22Rv1 (cell line): Measurements from ENCODE around the gene CMTM6.

Source experiments
- H3K27ac ChIP-seq: fragments of 450-650 bp; 2 replicates; pipeline ENCODE4 v1.5.1; 2017
- CTCF ChIP-seq: fragments of 450-650 bp; IDR thresholded peaks from 2 replicates; pipeline ENCODE4 v1.5.1; 2017; ENCODE audit warnings: mild to moderate bottlenecking
- ZFX ChIP-seq: fragments of 450-650 bp; IDR thresholded peaks from 2 replicates; pipeline ENCODE4 v1.6.1; 2017; ENCODE audit warnings: antibody characterized with exemption, borderline replicate concordance

Gene CMTM6

GRCh38 chr3:32435911-32436815 is 66.5 kb downstream of the CMTM6 start:
- no peak overlapping the region for H3K27ac ChIP-seq
- TF ChIP-seq CTCF (no peak), ZFX (no peak)

- TF ChIP-seq CTCF (no peak), ZFX (no peak)
- no peak overlapping the region for H3K27ac ChIP-seq
Observed at GRCh38 chr3:32434206-32434605, 68.4 kb downstream of the CMTM6 start.

GRCh38 chr3:32432711-32433530 is 69.7 kb downstream of the CMTM6 start:
- no peak overlapping the region for H3K27ac ChIP-seq
- TF ChIP-seq CTCF (no peak), ZFX (no peak)

GRCh38 chr3:32432045-32432710 is 70.5 kb downstream of the CMTM6 start:
- TF ChIP-seq CTCF (no peak), ZFX (no peak)
- no peak overlapping the region for H3K27ac ChIP-seq

GRCh38 chr3:32431481-32431880 is 71.2 kb downstream of the CMTM6 start:
- no peak overlapping the region for H3K27ac ChIP-seq
- TF ChIP-seq ZFX = no peak
- TF ChIP-seq CTCF = no peak
